ENCODE data around the gene SLC1A3.

SLC1A3 gene

DNA sequence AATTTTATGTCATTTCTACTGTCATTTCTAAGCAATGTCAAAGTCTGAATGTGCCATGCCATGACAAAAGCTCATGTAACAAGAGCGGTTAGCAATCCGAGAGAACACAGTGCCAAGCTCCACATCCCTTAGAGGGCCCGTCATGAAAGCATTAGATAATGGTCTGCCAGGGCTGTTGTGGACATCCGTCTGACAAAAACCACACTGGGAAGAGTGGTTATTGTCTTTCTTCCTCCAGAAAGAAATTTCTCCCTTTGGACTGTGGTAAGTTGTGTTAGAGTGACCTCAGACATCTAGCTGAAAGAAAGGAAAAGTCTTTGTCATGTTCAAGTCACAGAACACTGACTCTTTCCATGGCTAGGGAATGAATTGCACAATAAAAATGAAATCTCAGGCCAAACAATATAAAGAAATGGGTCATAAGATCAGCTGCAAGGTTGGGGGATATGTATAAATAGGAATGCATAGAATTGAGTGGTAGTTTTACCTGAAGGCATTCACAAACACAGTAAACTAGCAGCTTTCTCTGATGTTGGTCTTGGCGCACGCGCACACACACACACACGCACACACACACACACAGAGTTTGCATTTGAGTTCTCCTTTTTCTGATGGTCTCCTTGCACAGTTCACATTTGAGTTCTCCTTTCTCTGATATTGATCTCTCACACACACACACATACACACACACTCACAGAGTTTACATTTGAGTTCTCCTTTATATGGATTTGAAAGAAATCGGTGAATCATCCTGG lies 5.3 kb downstream of the SLC1A3 start:
- TF ChIP-seq, protein P1, sequence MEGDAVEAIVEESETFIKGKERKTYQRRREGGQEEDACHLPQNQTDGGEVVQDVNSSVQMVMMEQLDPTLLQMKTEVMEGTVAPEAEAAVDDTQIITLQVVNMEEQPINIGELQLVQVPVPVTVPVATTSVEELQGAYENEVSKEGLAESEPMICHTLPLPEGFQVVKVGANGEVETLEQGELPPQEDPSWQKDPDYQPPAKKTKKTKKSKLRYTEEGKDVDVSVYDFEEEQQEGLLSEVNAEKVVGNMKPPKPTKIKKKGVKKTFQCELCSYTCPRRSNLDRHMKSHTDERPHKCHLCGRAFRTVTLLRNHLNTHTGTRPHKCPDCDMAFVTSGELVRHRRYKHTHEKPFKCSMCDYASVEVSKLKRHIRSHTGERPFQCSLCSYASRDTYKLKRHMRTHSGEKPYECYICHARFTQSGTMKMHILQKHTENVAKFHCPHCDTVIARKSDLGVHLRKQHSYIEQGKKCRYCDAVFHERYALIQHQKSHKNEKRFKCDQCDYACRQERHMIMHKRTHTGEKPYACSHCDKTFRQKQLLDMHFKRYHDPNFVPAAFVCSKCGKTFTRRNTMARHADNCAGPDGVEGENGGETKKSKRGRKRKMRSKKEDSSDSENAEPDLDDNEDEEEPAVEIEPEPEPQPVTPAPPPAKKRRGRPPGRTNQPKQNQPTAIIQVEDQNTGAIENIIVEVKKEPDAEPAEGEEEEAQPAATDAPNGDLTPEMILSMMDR (IDR thresholded peaks at IDR 0.05; ENCODE audit: insufficient read depth, low read length): no peak
- TF ChIP-seq GABPA (IDR thresholded peaks at IDR 0.05; ENCODE audit: low read depth) (no peak), SPI1 (IDR thresholded peaks at IDR 0.05; ENCODE audit: borderline replicate concordance, low read depth) (no peak), POLR2AphosphoS5 (IDR thresholded peaks at IDR 0.05; ENCODE audit: low read depth) (no peak)
- TF ChIP-seq, protein P2, sequence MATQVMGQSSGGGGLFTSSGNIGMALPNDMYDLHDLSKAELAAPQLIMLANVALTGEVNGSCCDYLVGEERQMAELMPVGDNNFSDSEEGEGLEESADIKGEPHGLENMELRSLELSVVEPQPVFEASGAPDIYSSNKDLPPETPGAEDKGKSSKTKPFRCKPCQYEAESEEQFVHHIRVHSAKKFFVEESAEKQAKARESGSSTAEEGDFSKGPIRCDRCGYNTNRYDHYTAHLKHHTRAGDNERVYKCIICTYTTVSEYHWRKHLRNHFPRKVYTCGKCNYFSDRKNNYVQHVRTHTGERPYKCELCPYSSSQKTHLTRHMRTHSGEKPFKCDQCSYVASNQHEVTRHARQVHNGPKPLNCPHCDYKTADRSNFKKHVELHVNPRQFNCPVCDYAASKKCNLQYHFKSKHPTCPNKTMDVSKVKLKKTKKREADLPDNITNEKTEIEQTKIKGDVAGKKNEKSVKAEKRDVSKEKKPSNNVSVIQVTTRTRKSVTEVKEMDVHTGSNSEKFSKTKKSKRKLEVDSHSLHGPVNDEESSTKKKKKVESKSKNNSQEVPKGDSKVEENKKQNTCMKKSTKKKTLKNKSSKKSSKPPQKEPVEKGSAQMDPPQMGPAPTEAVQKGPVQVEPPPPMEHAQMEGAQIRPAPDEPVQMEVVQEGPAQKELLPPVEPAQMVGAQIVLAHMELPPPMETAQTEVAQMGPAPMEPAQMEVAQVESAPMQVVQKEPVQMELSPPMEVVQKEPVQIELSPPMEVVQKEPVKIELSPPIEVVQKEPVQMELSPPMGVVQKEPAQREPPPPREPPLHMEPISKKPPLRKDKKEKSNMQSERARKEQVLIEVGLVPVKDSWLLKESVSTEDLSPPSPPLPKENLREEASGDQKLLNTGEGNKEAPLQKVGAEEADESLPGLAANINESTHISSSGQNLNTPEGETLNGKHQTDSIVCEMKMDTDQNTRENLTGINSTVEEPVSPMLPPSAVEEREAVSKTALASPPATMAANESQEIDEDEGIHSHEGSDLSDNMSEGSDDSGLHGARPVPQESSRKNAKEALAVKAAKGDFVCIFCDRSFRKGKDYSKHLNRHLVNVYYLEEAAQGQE (IDR thresholded peaks at IDR 0.05; ENCODE audit: insufficient replicate concordance, low read depth): no peak
- no peaks in the 10 kb centered on the region for H3K27me3 ChIP-seq (ENCODE audit: insufficient read depth, poor library complexity, severe bottlenecking)
- no peak for DNase-seq (ENCODE audit: low read depth in 1 of 2, low spot score in 1 of 2)

DNA sequence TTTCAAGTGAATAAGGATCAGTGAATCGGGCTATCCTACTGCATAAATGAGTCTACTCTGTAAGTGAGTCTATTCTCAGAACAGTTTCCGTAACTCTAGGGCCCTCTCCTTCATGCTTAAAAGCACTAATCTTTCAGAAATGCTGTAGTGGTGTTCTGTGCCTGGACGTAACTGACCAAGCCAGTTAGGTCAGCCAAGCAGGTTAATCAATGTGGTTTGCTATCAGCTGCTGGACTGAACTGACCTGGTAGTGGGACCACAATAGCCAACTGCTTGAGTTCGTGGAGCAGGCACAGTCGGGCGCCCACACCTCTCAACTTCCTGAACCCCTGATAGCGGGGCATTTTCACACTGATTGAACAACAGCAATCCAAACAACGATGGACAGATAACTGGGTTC lies 6.8 kb downstream of the SLC1A3 start:
- no peak overlapping the region for H3K4me3 ChIP-seq (replicated peaks; ENCODE audit: insufficient read depth, low read length)
- no peak overlapping the region for H3K27ac ChIP-seq (replicated peaks)
- TF ChIP-seq, protein P2 (IDR thresholded peaks at IDR 0.05; ENCODE audit: insufficient replicate concordance, low read depth): no peak
- TF ChIP-seq POLR2AphosphoS5 (IDR thresholded peaks at IDR 0.05; ENCODE audit: low read depth) (no peak), GABPA (IDR thresholded peaks at IDR 0.05; ENCODE audit: low read depth) (no peak), SPI1 (IDR thresholded peaks at IDR 0.05; ENCODE audit: borderline replicate concordance, low read depth) (no peak)
- TF ChIP-seq, protein P1 (IDR thresholded peaks at IDR 0.05; ENCODE audit: insufficient read depth, low read length): no peak
- no peaks in the 10 kb centered on the region for H3K27me3 ChIP-seq (ENCODE audit: insufficient read depth, poor library complexity, severe bottlenecking)
- DNase-seq (ENCODE audit: low read depth in 1 of 2, low spot score in 1 of 2): no peak

More for the DNA sequence above, 5.3 kb downstream of the SLC1A3 start:
- Histone ChIP-seq H3K4me3 (replicated peaks; ENCODE audit: insufficient read depth, low read length) (no peak overlapping the region), H3K27ac (replicated peaks) (no peak overlapping the region)

DNA sequence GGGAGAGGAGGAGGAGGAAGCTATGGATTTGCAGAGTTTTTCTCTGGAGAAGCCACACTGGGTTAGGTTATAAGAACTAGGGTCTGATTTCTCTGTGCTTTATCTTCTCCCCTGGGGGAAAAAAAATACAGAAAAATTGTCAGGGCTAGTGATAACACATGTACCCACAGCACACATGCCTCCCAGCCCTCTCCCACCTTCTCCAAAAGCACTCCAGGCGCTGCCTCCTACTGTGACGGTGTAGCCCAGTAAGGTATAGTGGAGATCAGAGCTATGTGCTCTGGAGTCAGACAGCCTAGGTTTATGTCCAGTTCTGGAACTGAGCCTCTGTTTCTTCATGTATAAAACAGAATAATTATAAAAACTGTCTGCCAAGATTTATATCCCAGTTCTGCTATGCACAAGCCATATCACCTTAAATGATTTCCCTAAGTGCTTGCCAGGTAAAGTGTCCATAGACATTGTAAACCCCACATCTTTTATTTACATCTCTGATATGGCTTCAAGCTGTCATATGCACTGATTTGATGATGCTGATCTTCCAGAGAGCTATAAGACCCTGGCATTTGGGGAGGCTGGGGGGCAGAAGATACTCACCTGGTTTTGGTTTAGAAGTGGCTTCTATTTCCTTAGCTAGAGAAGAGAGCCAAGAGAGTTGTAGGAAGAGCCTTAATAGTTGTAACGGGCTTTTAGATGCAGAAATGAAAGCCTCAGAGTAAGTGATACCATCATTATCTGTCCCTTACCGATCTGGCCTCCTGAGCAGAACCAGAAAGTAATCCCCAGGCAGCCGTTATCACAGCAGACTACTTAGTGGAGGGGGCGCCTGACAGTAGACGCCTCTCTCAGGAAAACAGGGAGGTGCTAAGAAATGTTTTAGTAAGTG lies 7.6 kb downstream of the SLC1A3 start:
- H3K27me3 ChIP-seq (ENCODE audit: insufficient read depth, poor library complexity, severe bottlenecking): no peaks in the 10 kb centered on the region
- H3K4me3 ChIP-seq (replicated peaks; ENCODE audit: insufficient read depth, low read length): no peak overlapping the region
- TF ChIP-seq SPI1 (IDR thresholded peaks at IDR 0.05; ENCODE audit: borderline replicate concordance, low read depth) (no peak), GABPA (IDR thresholded peaks at IDR 0.05; ENCODE audit: low read depth) (no peak)
- no peak overlapping the region for H3K27ac ChIP-seq (replicated peaks)
- DNase-seq (ENCODE audit: low read depth in 1 of 2, low spot score in 1 of 2): no peak

DNA sequence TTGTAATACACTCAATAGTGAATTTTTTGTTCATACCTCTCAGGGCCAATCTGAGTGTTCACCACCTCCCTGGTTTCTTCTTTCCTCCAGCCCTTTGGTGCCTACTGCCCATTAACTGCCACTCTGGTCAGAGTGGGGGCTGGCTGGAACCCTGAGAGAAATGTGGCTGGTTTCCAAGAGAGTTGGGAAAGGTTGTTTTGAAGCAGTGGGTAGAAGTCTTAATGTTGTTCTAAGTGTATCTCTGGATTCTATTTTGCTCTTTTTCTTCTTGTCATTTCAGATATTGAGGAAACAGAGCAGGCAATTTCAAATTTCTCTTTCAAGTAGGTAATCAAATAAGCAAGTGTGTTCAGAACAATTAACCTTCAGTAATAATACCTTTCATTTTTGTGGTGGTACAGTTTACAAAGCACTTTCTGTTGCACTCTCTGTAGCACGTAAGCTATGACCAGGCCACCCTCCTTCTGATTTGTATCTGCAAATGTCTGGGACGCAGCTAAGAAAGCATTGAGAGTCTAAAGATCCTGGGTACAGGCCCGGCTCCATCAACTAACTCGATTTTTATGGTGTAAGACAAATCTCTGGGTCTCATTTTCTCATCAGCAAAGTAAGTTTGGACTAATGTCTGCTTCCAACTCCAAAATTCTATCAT lies 8.4 kb downstream of the SLC1A3 start:
- H3K27ac ChIP-seq (replicated peaks): no peak overlapping the region
- H3K4me3 ChIP-seq (replicated peaks; ENCODE audit: insufficient read depth, low read length): no peak overlapping the region
- H3K27me3 ChIP-seq (ENCODE audit: insufficient read depth, poor library complexity, severe bottlenecking): no peaks in the 10 kb centered on the region
- DNase-seq (ENCODE audit: low read depth in 1 of 2, low spot score in 1 of 2): no peak
- TF ChIP-seq GABPA (IDR thresholded peaks at IDR 0.05; ENCODE audit: low read depth) (no peak), POLR2AphosphoS5 (IDR thresholded peaks at IDR 0.05; ENCODE audit: low read depth) (no peak)
- TF ChIP-seq, protein P2 (IDR thresholded peaks at IDR 0.05; ENCODE audit: insufficient replicate concordance, low read depth): no peak

All from HL-60 (cell line).